COLO829 (cell line): ENCODE measurements around the gene TMC3.
"Not testable (repeated sequence)": the region's sequence is repeated elsewhere in the genome, so short reads cannot be mapped to it uniquely, and the experiment has no call there.

Experiments
- DNase-seq: peaks from one replicate; pipeline ENCODE4 v3.0.0; 2012; ENCODE audit warnings: low spot score

Gene TMC3

GRCh38 chr15:81343371-81343770 is 30.6 kb downstream of the TMC3 start:
- DNase-seq, result no peak

DNA sequence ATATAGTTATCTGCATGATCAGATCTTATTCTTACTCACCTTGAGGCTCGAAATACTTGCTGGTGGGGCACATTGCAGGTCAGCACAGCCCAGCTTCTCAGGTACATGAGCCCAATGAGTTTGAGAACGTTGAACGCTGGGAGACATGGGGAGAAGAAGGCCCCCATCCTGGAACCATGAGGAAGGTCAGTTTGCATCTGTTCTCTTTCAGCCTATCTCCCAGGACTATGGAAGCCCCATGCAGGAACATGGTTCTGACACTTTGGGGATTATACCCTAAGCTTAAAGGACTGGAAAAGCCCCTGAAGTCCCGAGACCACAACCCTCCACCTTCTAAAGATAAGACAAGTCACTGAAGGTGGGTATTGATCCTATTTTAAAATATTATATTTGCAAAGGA is 32.7 kb downstream of the TMC3 start:
- DNase-seq, result no peak

DNA sequence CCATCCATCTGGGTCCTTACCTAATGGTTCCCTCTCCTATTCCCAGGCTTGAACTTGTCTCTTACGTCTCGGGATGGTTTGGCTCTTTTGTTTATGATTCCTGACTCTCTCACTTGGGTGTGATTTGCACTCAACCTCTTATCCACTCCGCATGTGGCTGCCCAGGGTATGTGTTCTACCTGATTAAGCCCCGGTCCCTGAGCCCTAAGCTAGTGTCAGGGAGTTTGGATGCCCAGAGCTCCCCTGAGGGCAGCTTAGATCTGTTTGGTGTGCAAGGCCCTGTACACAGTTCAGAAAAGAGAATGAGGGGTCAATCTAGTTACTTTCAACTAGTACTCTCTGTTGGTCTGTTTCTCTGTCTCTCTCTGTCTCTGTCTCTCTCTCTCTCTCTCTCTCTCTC is 34.2 kb downstream of the TMC3 start:
- no peak for DNase-seq

- no peak for DNase-seq
Observed at GRCh38 chr15:81339321-81339720, 34.7 kb downstream of the TMC3 start.

DNA sequence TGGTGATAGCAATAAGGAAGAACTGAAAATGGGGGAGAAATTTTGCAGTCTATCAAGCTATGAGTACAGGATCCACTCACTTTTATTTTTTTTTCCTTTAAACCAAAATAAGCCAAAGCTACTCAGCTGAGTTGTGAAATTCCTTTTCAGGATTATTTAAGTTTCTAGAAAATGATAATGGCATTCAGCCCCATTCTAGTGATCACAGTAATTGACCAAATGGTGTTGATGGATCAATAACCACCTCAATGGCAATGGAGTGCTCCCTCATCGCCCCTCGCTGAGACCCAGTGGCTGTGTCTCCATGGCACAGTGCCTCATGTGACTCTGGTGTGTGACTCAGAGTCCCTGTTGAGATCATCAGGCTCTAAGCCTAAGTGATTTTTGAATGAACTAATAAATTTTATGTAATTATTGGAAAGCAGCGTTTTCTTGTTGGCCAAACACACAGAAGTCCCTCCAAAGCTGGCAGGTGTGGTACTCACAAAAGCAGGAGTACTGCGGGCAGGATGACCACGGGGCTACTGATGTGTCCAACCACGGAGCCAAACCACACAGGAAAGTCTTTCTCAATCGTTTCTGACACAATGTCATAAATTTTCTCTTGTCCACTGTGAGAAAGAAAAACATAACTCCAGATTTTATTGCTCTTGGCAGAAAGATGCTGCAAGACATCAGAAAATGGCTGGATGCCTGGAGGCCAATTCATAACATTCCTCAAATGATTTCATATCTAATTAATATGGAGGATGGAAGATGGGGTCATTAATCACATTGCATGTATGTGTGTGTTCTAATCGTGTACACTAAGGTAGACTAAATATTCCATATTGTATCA is 35.6 kb downstream of the TMC3 start:
- DNase-seq, result no peak

DNA sequence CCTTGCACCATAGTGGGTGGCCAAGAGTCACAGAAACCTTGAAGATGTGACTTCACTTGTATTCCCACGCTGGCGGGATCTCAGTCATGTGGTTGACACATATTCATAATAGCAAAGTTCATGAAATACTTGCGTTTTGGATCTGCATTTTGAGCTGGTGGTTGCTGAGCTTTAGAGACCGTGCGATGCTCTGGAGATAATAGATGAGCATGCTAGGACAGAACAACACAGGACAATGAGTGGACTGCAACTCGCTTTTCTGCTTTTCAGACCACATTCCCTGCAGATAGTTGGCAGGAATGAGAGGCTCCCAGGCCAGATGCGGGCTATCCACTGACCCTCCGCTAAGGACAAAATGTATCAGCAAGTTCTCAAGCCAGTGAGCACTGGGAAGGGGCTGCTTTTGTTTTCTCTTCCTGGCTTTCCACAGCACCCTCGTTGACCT is 36.3 kb downstream of the TMC3 start:
- DNase-seq, result no peak

- DNase-seq, result no peak
Observed at GRCh38 chr15:81337241-81337640, 36.8 kb downstream of the TMC3 start.

GRCh38 chr15:81336568-81336967 is 37.4 kb downstream of the TMC3 start:
- no peak for DNase-seq

DNA sequence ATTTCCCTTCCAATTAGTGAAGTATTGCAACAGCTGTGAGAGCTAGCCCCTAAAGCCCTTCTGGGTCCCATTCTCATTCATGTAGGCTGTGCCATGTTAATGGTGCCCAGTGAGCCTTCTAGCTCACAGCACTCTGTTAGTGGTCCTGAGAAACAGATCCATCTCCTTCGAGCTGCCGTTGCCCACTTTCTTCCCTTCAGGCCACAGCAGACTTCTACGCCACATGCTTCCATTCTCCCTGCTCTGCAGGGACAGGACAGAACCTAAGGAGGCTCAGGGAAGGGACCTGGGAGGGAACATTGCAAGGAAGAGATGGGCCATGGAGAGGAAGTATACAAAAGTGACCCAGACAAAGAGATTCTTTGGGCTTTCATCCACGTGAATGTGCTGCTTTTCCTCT is 38.4 kb downstream of the TMC3 start:
- no peak for DNase-seq

DNA sequence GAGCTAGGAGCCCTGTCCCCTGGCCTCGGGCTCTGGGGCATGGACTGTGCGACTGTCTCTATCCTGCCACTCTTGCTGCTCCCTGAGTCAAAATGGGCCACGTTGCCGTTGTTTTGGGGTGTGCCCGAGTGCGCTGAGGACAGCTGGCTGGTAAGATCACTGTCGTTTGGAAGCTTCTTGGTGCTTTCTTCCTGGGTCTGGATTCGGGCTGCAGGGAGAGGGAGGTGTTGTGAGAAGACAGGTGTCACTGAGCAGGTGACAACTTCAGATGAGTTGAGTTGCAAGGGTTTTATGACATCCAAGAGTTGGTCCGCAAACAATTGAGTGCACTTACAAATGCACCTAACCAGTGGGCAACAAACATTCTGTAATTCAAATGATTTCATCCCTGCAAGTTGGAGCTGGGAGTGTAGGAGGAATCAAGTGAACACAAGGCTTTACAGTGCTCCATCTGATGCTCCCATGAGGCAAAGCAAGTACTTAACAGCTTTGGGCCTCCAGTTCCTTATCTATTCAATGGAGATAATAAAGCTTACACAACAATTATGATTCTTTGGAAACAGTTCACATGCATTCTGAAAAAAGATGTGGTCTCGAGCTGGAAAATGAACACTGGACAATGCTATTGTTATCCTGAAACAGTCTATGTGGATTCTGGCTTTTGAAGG is 39.1 kb downstream of the TMC3 start:
- DNase-seq, result no peak

DNA sequence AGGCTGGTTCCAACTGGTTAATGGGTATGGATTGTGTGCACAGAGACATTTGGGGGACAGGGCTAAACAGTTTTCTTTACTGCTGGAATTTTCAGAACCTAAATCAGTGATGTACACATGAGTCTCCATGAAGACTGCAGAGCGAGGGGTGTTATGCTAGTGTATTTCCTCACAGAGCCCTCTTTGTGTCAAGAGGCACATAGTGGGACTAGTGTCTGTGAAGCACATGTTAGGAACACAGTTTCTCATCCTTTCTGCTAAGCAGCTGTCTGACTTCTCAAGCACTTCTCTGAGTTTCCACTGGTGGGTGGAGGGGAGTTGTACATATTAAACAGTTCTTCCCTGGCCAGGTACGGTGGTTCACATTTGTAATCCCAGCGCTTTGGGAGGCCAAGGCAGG is 40.6 kb downstream of the TMC3 start:
- no peak for DNase-seq

DNA sequence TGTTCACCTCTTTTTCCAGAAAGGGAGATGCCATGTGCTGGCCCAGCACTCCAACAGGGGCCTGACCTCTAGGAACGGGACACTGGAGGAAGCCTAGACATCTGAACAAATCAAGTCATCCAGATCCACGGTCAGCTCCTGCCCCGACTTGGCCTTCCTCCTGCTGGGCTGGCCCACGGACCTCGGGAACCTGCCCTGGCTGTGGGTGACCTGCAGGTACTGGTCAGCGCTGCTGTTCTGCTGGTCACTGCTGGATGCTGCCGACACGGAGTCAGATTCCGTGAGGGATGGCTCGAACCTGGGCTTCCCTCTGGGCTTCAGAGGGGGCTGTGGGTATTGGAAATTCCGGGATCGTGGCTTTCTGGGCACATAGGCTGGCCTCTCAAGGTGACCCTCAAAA is 41.7 kb downstream of the TMC3 start:
- DNase-seq, result no peak

DNA sequence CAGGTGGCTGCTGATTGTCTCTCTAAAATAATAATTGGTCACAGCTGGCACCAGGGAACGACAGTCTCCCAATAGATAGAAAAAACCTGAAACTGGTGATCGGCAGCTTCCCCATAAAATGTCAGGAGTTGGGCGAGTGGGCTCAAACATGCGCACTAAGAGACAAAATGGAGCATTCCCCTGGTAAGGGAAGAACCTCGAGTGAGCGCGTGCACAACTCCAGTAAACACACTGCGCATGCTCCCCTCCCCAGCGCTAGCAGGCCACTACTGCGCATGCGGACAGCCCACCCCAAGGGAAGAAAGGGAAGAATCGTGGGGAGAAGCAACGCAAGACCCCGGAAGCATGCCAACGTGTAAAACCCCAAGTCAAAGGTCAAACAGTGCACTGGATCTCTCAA is 42.4 kb downstream of the TMC3 start:
- no peak for DNase-seq

DNA sequence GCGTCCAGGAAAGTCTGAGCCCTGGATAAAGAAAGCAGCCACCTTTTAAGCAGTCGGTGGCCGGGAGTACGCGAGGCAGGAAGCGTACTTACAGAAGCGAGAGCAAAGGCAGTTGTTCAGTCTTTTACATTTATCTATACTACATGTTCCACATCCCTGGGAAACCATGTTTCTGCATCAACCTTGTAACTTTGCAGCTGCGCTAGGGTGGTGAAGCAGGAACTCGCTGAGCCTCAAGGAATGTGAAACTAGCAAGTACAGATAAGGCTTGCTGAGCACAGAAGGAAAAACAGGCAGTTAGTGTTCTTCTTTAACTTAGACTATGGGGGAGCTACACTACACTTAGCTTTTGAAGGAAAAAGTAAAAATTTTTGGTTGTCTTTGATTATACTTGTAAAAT is 42.9 kb downstream of the TMC3 start:
- DNase-seq, result not testable (repeated sequence)

DNA sequence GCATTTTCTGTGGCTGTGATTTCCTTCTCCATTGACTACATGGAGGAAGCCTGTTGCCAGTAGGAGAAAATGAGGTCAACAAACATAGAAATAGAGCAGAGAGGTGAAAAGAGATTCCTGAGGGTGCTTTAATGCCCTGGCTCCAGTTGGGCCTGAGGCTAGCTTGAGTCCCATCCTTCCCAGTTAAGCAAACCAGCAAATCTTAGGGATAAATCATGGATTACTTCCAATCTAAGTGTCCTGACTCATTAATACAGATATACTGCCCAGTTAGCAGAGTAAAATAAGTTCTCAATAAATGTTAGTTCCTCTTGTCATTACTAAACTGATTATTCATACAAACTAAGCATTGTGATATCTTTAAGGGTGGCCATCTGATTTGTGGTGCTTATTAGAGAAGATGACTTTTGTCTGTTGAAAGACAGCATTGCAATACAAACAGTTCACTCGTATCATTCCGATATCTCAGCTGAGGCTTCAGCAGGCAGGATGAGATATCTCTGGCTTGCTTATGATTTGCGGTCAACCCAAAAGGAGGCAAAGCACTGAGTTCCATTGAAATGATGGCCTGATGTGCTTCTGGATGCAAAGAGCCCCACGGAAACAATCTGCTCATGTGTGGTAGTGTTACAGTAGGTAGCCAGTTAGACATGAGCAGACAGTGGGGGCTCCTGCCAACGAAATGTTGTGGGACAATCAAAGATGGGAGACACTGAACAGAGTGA is 43.5 kb downstream of the TMC3 start:
- DNase-seq, result no peak

- DNase-seq, result no peak
Observed at GRCh38 chr15:81329446-81329845, 44.6 kb downstream of the TMC3 start.

GRCh38 chr15:81327516-81327915 is 46.5 kb downstream of the TMC3 start:
- DNase-seq, result no peak

- DNase-seq, result no peak
Observed at GRCh38 chr15:81326466-81327212, 47.4 kb downstream of the TMC3 start.

DNA sequence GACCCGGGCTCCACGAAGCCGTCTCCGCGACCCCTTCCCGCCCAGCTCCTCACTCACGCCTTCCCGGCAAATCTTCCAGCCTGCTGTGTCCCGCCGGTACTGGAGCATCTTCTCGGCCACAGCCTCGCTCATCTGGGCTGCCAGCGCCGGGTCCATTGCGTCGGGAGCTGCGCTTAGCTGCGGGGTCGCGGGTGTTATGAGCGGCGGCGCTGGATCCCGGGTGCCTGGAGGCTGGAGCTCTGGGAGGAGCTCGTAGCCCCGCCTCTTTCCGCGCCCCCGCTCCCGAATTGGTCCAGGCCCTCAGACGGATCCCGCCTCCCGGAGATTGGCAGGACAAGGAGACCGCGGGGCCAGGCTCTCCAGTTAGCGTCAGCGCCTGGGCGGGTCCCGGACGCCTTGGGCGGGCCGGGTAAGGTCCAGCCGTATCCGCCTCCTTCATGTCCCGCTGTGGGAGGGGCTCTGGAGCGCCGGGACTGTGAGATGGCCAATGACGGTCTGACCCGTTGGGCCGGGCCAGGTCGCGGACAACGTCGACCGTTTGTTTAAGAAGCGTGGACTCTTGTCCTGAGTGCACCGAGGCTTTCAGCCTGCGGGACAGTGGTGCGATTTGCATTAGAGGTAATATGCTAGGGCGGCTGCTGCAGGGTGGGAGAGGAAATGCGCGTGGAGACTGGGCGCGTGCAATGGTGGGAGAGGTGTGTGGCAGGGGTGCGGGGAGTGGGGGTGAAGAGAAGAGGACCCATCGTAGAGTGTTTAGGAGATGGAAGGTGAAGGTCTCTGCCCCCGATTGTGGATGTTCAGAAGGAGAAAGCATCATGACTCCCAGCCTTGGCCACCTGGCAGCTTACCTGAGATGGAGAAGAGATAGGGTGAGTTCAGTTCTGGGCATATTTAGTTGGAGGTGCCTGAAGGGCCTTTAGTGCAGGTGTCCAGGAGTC is 49.8 kb downstream of the TMC3 start, which contains the start of gene STARD5:
STARD5 (minus strand) TSS at position 198 of the 938 bp plus-strand sequence; CDS start at position 156, 42 bp downstream.
- DNase-seq, result peak; percentile 87

DNA sequence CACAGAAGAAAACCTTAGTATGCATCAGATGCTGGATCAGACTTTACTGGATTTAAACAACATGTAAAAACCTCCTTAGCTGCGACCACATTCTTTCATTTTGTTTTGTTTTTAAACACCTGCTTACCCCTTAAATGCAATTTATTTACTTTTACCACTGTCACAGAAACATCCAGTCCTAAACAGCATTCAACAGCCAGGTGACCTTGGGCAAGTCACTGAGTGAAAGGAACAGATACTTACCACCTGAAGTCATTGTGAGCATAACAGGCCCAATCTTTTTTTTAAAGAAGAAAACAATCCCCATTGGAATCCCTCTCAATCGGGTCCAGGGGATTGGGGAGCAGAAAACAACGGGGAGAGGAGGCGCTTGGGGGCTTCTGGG is 50.5 kb downstream of the TMC3 start:
- no peak for DNase-seq

GRCh38 chr15:81322676-81323253 is 51.2 kb downstream of the TMC3 start:
- DNase-seq, result no peak
